ENCODE results near the gene TTYH2.

DNA sequence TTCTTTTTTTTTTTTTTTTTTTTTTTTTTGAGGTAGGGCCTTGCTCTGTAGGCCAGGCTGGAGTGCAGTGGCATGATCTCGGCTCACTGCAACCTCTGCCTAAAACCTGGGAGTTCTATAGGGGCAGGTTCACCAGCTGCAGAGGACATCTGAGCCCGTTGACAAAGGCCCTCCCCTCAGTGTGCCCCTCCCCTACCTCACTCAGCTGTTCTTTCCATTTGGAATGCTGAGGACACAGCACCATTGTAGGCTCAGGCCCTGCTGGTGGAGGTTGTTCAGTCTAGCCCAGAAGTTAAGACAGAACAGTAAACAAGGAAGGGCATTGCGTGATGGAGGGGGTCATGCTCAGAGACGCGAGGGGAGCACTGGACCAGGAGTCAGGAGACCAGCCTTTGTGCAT is 90.8 kb downstream of the TTYH2 start:
- TF ChIP-seq, protein P1, sequence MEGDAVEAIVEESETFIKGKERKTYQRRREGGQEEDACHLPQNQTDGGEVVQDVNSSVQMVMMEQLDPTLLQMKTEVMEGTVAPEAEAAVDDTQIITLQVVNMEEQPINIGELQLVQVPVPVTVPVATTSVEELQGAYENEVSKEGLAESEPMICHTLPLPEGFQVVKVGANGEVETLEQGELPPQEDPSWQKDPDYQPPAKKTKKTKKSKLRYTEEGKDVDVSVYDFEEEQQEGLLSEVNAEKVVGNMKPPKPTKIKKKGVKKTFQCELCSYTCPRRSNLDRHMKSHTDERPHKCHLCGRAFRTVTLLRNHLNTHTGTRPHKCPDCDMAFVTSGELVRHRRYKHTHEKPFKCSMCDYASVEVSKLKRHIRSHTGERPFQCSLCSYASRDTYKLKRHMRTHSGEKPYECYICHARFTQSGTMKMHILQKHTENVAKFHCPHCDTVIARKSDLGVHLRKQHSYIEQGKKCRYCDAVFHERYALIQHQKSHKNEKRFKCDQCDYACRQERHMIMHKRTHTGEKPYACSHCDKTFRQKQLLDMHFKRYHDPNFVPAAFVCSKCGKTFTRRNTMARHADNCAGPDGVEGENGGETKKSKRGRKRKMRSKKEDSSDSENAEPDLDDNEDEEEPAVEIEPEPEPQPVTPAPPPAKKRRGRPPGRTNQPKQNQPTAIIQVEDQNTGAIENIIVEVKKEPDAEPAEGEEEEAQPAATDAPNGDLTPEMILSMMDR (conservative IDR thresholded peaks at IDR 0.05; ENCODE audit: low read length) = no peak
- no peak for TF ChIP-seq EZH2phosphoT487 (IDR thresholded peaks at IDR 0.05; ENCODE audit: borderline replicate concordance, low read depth, low read length)
